Spleen (tissue), 11 donors: ENCODE results near the gene PACSIN1. TPM values are rescaled to one million over a fixed set of nuclear protein-coding genes. Genes with fewer than 3 reads are reported as not detected.

Source experiments
- DNase-seq: peaks from one replicate; pipeline ENCODE4 v3.0.0-alpha.2; 2020
- H3K27ac ChIP-seq, 8 donors: fragments of 200-600 bp; sonication (generic) in 7 of 8; 1 replicate in 4 of 8; 2 replicates in 4 of 8; pipeline versions ENCODE4 v1.5.0 to v1.8.0; 2016 to 2021; ENCODE audit warnings: inconsistent platforms in 4 of 8, mild to moderate bottlenecking in 4 of 8, moderate library complexity in 1 of 8
- H3K27me3 ChIP-seq, 7 donors: fragments of 200-600 bp; sonication (generic) in 6 of 7; replicated peaks in 1 of 7; 1 replicate in 4 of 7; 2 replicates in 3 of 7; pipeline versions ENCODE4 v1.5.0 to v1.8.0; 2016 to 2021; ENCODE audit warnings: inconsistent platforms in 3 of 7, mild to moderate bottlenecking in 1 of 7
- H3K36me3 ChIP-seq, 6 donors: fragments of 200-600 bp; sonication (generic) in 5 of 6; 1 replicate in 4 of 6; 2 replicates in 2 of 6; pipeline versions ENCODE4 v1.5.0 to v1.8.0; 2016 to 2021; ENCODE audit warnings: inconsistent platforms in 2 of 6
- H3K4me1 ChIP-seq, 6 donors: fragments of 200-600 bp; sonication (generic) in 5 of 6; 1 replicate in 3 of 6; 2 replicates in 3 of 6; pipeline versions ENCODE4 v1.5.0 to v1.8.0; 2016 to 2021; ENCODE audit warnings: inconsistent platforms in 3 of 6
- H3K4me3 ChIP-seq, 8 donors: fragments of 200-600 bp; sonication (generic) in 7 of 8; 1 replicate in 4 of 8; 2 replicates in 4 of 8; pipeline versions ENCODE4 v1.5.0 to v1.8.0; 2016 to 2021; ENCODE audit warnings: inconsistent platforms in 4 of 8, mild to moderate bottlenecking in 4 of 8, moderate library complexity in 2 of 8
- H3K9me3 ChIP-seq, 8 donors: fragments of 200-600 bp; sonication (generic) in 7 of 8; 1 replicate in 4 of 8; 2 replicates in 4 of 8; pipeline versions ENCODE4 v1.5.0 to v1.8.0; 2016 to 2021; ENCODE audit warnings: inconsistent platforms in 4 of 8
- POLR2A ChIP-seq, 3 donors: fragments of 450-650 bp; IDR thresholded peaks; one replicate each; pipeline ENCODE4 v1.5.1; 2017; ENCODE audit warnings: antibody characterized with exemption in 3 of 3, mild to moderate bottlenecking in 1 of 3
- POLR2AphosphoS5 ChIP-seq, 3 donors: sonication (generic); formaldehyde crosslinking; IDR thresholded peaks; one replicate each; pipeline ENCODE4 v1.5.1; 2017; ENCODE audit warnings: antibody characterized with exemption in 3 of 3
- WGBS, 5 donors: extraction: QIAGEN DNeasy Blood & Tissue Kit in 3 of 5; methylation state at CpG; one replicate each; pipeline versions ENCODE4 v1.1.5 to v1.1.7; 2013 to 2018; 5-methylcytosine and 5-hydroxymethylcytosine counted together
- intact Hi-C: fragments of 100-400 bp; cut with DNase I; formaldehyde crosslinking; loops from one replicate; pipeline ENCODE4 v1.15.0; 2023; ENCODE audit warnings: low total_unique reads
- polyA plus RNA-seq, 3 donors: library from polyadenylated mRNA; stranded (reverse); fragments of 200-250 nt; gene quantifications; one replicate each; pipeline ENCODE4 v1.2.1, GENCODE V29; 2013
- total RNA-seq, 7 donors: library from RNA; depleted of rRNA in 3 of 7; stranded (reverse); fragments of >200 nt in 3 of 7; fragmentation: NEBNext Ultra II Directional in 4 of 7; extraction: Animal tissue kit (Norgen Biotek cat#: 25700) in 4 of 7; gene quantifications; one replicate each; pipeline versions ENCODE4 v1.1.0 to v1.2.1, GENCODE V29; 2016 to 2021
- TF ChIP-seq, protein P1 (sequence below), 11 experiments: fragments of 200-600 bp in 7 of 11; fragments of 450-650 bp in 4 of 11; sonication (generic) in 4 of 11; IDR thresholded peaks in 8 of 11; conservative IDR thresholded peaks in 3 of 11; 1 replicate in 7 of 11; 2 replicates in 4 of 11; pipeline versions ENCODE4 v1.4.0 to v1.8.0; 2016 to 2021; ENCODE audit warnings: antibody characterized with exemption in 11 of 11, inconsistent platforms in 4 of 11, mild to moderate bottlenecking in 1 of 11
- donor health status: healthy with polysubstance abuse.
- donor health status: DM: no; HTN: no; CAD: no; lungs with moderate emphysema.
- donor health status: DM: no; HTN: no; CAD: no.
- donor health status: Bipolar disorder and iron deficiency.
- donor health status: healthy.
- donor health status: DM: no; HTN: no; CAD: no.
- donor health status: DM: yes; HTN: yes; CAD: no.

PACSIN1 gene
- total and polyA plus RNA-seq, 10 donors, result 0.66 to 2.8 (median 1.3) TPM

DNA sequence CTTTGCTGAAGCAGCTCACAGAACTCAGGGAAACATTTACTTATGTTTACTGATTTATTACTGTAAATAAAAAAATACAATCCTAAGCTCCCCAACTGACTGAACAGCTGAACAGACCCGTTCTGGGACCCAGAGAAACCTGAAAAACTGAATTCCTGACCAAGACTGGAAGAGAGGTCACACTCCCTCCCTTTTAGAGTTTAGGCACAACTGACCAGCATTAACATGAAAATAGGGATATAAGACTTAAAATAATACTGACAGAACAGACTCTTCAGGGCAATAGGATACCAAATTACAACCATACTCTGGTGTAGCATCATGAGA, 28.3 kb upstream of the PACSIN1 start:
- Histone ChIP-seq H3K9me3 (no peaks in the 10 kb centered on the region), H3K27me3 (no peaks in the 10 kb centered on the region), H3K36me3 (no peaks in the 10 kb centered on the region), H3K4me1 (no peaks in the 10 kb centered on the region), H3K27ac (no peak overlapping the region), H3K4me3 (no peak overlapping the region)
- intact Hi-C loops, result no loop called here
- 79 to 91% (median 83%) methylated on average over 1 of the region's 1 CpG for WGBS, 5 donors
- no peak for TF ChIP-seq POLR2AphosphoS5 (IDR thresholded peaks at IDR 0.05)
- TF ChIP-seq, protein P1, sequence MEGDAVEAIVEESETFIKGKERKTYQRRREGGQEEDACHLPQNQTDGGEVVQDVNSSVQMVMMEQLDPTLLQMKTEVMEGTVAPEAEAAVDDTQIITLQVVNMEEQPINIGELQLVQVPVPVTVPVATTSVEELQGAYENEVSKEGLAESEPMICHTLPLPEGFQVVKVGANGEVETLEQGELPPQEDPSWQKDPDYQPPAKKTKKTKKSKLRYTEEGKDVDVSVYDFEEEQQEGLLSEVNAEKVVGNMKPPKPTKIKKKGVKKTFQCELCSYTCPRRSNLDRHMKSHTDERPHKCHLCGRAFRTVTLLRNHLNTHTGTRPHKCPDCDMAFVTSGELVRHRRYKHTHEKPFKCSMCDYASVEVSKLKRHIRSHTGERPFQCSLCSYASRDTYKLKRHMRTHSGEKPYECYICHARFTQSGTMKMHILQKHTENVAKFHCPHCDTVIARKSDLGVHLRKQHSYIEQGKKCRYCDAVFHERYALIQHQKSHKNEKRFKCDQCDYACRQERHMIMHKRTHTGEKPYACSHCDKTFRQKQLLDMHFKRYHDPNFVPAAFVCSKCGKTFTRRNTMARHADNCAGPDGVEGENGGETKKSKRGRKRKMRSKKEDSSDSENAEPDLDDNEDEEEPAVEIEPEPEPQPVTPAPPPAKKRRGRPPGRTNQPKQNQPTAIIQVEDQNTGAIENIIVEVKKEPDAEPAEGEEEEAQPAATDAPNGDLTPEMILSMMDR (IDR thresholded peaks at IDR 0.05 in 8 of 11, conservative IDR thresholded peaks at IDR 0.05 in 3 of 11), result no peak
- no peak for TF ChIP-seq POLR2A (IDR thresholded peaks at IDR 0.05)
- DNase-seq, result no peak

DNA sequence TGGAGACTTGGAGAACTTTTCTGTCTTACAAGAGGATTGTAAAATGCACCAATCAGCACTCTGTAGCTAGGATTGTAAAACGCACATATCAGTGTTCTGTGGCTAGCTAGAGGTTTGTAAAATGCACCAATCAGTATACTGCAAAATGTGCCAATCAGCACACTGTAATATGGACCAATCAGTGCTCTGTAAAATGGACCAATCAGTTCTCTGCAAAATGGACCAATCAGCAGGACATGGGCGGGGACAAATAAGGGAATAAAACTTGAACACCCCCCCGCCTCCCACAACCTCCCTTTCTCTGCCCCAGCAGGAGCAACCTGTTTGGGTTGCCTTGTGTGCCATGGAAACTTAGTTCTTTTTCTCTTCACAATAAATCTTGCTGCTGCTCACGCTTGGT, 27.2 kb upstream of the PACSIN1 start:
- DNase-seq, result no peak
- TF ChIP-seq POLR2AphosphoS5 (IDR thresholded peaks at IDR 0.05) (no peak), POLR2A (IDR thresholded peaks at IDR 0.05) (no peak)
- TF ChIP-seq, protein P1 (IDR thresholded peaks at IDR 0.05 in 8 of 11, conservative IDR thresholded peaks at IDR 0.05 in 3 of 11), result no peak
- no peaks in the 10 kb centered on the region for H3K27me3 ChIP-seq
- 63 to 92% (median 68%) methylated on average over 4 of the region's 4 CpGs for WGBS, 5 donors
- no peak overlapping the region for H3K27ac ChIP-seq
- H3K4me1 ChIP-seq, result no peaks in the 10 kb centered on the region
- intact Hi-C loops, result no loop called here
- H3K36me3 ChIP-seq, result no peaks in the 10 kb centered on the region
- no peak overlapping the region for H3K4me3 ChIP-seq
- H3K9me3 ChIP-seq, result no peaks in the 10 kb centered on the region

DNA sequence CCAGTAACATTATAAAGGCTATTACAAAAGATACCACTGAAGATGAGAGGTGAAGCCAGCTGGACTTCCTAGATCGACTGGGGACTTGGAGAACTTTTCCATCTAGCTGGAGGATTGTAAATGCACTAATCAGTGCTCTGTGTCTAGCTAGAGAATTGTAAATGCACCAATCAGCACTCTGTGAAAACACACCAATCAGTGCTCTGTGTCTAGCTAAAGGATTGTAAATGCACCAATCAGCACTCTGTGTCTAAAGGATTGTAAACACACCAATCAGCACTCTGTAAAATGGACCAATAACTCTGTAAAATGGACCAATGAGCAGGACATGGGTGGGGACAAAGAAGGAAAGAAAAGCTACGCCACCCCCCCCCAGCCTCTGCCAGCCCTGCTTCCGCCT, 26.4 kb upstream of the PACSIN1 start:
- no peaks in the 10 kb centered on the region for H3K27me3 ChIP-seq
- no peak overlapping the region for H3K4me3 ChIP-seq
- no peaks in the 10 kb centered on the region for H3K36me3 ChIP-seq
- intact Hi-C loops, result no loop called here
- no peak overlapping the region for H3K27ac ChIP-seq
- WGBS, 5 donors, result 76 to 94% (median 90%) methylated on average over 2 to 3 of the region's 3 CpGs
- H3K9me3 ChIP-seq, result no peaks in the 10 kb centered on the region
- no peak for DNase-seq
- no peaks in the 10 kb centered on the region for H3K4me1 ChIP-seq
- TF ChIP-seq POLR2A (IDR thresholded peaks at IDR 0.05), result no peak
- TF ChIP-seq, protein P1 (IDR thresholded peaks at IDR 0.05 in 8 of 11, conservative IDR thresholded peaks at IDR 0.05 in 3 of 11), result no peak
- TF ChIP-seq POLR2AphosphoS5 (IDR thresholded peaks at IDR 0.05), result no peak

DNA sequence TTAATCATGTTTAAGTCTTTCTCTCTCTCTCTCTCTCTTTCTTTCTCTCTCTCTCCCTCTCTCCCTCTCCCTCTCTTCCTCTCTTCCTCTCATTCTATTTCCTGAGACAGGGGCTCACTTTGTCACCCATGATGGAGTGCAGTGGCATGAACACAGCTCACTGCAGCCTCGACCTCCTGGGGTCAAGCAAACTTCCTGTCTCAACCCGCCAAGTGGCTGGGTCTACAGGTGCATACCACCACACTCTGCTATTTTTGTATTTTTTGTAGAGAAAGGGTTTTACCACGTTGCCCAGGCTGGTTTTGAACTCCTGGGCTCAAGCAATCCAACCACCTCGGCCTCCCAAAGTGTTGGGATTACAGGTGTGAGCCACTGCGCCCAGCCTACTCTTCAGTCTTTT, 24.4 kb upstream of the PACSIN1 start:
- intact Hi-C loops, result no loop called here
- no peaks in the 10 kb centered on the region for H3K27me3 ChIP-seq
- 38 to 50% (median 47%) methylated on average over 5 of the region's 5 CpGs for WGBS, 5 donors
- H3K4me1 ChIP-seq, result no peaks in the 10 kb centered on the region
- no peak for DNase-seq
- no peak for TF ChIP-seq POLR2A (IDR thresholded peaks at IDR 0.05)
- TF ChIP-seq, protein P1 (IDR thresholded peaks at IDR 0.05 in 8 of 11, conservative IDR thresholded peaks at IDR 0.05 in 3 of 11), result no peak
- no peak for TF ChIP-seq POLR2AphosphoS5 (IDR thresholded peaks at IDR 0.05)
- H3K9me3 ChIP-seq, result no peaks in the 10 kb centered on the region
- H3K4me3 ChIP-seq, result no peak overlapping the region
- H3K36me3 ChIP-seq, result no peaks in the 10 kb centered on the region
- H3K27ac ChIP-seq, result no peak overlapping the region
